ENCODE data around the gene XIRP1. TPM values are rescaled to one million over a fixed set of nuclear protein-coding genes. Genes with fewer than 3 reads are reported as not detected.

Gene XIRP1
- total RNA-seq, 1 experiment from 2014 or later, result not detected

DNA sequence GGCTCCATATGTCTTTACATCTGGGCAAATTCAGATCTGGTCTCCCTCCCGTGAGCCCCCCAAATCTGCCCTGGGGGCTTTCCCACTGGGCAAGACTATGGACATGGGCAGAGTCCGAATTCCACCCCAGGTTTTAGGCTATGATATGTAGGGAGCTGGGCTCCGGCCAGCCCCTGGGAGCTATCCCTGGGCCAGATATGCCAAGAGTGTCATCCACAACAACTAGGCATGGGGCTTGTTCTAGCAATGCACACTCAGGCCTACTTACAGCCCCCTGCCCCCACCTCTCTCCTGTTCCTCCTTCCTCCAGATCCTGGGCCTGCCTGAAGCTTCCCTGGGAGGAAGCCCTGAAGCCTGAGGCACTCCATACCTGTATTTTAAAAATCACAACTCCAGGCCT is 622 bp downstream of the XIRP1 start:
- no peaks in the 10 kb centered on the region for H3K27me3 ChIP-seq (ENCODE audit: low read length)
- H3K4me3 ChIP-seq (ENCODE audit: low read length), result no peak overlapping the region
- no peaks in the 10 kb centered on the region for H3K9me2 ChIP-seq (replicated peaks; ENCODE audit: insufficient read depth, low read length)
- no peak overlapping the region for H2AFZ ChIP-seq (ENCODE audit: low read length)
- no peaks in the 10 kb centered on the region for H4K20me1 ChIP-seq (ENCODE audit: insufficient read depth, low read depth, low read length)
- no peak overlapping the region for H3K4me2 ChIP-seq (ENCODE audit: low read depth, low read length, poor library complexity, severe bottlenecking)
- no peak overlapping the region for H3K27ac ChIP-seq (ENCODE audit: low read length)
- H3K79me2 ChIP-seq (ENCODE audit: low read length), result no peaks in the 10 kb centered on the region
- H3K9ac ChIP-seq (ENCODE audit: low read length), result no peak overlapping the region
- no peaks in the 10 kb centered on the region for H3K9me3 ChIP-seq (ENCODE audit: low read length)
- no peak for DNase-seq
- H3K4me1 ChIP-seq (ENCODE audit: low read length), result no peaks in the 10 kb centered on the region; the same call in 1 of the 2 replicates
- H3K36me3 ChIP-seq (ENCODE audit: insufficient read depth, low read length), result no peaks in the 10 kb centered on the region

DNA sequence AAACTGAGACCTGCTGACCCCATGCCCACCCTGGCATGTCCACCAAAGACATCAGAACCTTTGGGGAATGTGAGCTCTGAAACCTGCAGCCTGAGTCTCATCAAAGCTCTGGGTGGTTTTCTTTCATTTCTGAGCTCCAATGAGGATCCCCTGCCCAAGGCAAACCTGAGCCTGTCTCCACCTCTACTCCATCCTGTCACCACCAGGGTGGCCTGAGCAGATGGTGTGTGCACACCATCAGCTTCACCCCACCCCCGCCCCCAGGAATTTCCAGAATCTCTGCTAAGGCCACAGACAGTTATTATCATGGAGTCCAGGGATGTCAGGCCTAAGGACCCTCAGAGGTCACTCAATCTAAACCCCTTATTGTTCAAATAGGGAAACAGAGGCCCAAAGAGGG is 1.3 kb downstream of the XIRP1 start:
- Histone ChIP-seq H3K4me1 (ENCODE audit: low read length) (no peaks in the 10 kb centered on the region), H3K36me3 (ENCODE audit: insufficient read depth, low read length) (no peaks in the 10 kb centered on the region), H3K9ac (ENCODE audit: low read length) (no peak overlapping the region), H3K27ac (ENCODE audit: low read length) (no peak overlapping the region), H3K9me2 (replicated peaks; ENCODE audit: insufficient read depth, low read length) (no peaks in the 10 kb centered on the region), H3K4me2 (ENCODE audit: low read depth, low read length, poor library complexity, severe bottlenecking) (no peak overlapping the region), H2AFZ (ENCODE audit: low read length) (no peak overlapping the region), H3K9me3 (ENCODE audit: low read length) (no peaks in the 10 kb centered on the region), H3K4me3 (ENCODE audit: low read length) (no peak overlapping the region), H3K79me2 (ENCODE audit: low read length) (no peaks in the 10 kb centered on the region), H3K27me3 (ENCODE audit: low read length) (no peaks in the 10 kb centered on the region), H4K20me1 (ENCODE audit: insufficient read depth, low read depth, low read length) (no peaks in the 10 kb centered on the region)
- DNase-seq, result no peak

DNA sequence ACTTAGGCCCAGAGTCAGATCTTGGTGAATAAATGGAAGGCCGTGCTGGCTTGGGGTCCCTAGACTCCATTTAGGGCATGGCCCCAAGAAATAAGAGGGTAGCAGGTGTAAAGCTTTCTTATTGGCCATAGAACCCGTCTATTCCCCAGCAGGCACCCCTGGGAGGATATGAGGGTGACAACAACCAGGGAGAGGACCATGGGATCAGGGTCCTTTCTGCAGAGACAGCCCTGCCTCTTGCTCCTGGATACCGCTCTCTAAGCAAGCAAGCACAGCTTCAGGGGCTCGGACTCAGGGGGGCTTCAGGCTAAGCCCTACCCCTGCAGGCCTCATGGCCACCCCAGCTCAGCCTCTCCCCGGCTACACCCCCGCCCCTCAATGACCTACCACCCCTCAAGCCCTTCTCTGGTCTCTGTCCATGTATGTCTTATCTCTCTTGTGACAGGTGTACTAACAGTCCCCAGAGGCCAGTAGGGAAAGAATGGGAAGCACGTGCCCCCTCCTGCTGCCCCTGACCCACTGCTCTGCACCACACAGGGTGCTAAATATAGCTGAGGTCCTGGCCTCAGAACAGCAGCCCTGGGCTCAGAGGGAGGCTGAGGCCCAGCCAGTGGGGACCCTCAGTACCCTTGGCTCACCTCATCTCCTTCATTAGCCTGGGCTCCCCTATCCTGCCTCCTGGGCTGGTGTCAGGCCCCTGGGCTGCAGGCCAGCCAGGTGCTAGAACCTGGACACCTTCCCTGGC is 1.9 kb downstream of the XIRP1 start:
- Histone ChIP-seq H3K9ac (ENCODE audit: low read length) (no peak overlapping the region), H3K4me1 (ENCODE audit: low read length) (no peaks in the 10 kb centered on the region), H4K20me1 (ENCODE audit: insufficient read depth, low read depth, low read length) (no peaks in the 10 kb centered on the region), H3K36me3 (ENCODE audit: insufficient read depth, low read length) (no peaks in the 10 kb centered on the region), H3K9me3 (ENCODE audit: low read length) (no peaks in the 10 kb centered on the region), H3K4me2 (ENCODE audit: low read depth, low read length, poor library complexity, severe bottlenecking) (no peak overlapping the region), H3K27ac (ENCODE audit: low read length) (no peak overlapping the region), H3K4me3 (ENCODE audit: low read length) (no peak overlapping the region), H3K9me2 (replicated peaks; ENCODE audit: insufficient read depth, low read length) (no peaks in the 10 kb centered on the region), H3K27me3 (ENCODE audit: low read length) (no peaks in the 10 kb centered on the region), H3K79me2 (ENCODE audit: low read length) (no peaks in the 10 kb centered on the region), H2AFZ (ENCODE audit: low read length) (no peak overlapping the region)
- DNase-seq, result no peak

DNA sequence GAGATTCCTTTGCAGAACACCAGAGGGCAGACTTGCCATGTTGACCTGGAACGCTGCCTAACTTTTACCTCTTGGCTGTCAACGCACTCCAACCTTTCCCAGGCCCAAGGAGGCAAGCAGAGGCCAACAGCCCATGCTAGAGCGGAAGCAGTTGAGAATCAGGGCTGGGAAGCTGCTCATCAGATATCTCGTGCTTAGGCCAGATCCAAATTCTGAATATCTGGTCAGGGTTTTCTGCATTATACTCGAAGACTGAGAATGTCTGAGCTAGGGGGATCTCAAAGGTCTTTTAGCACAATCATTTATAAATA is 2.5 kb downstream of the XIRP1 start:
- Histone ChIP-seq H3K4me3 (ENCODE audit: low read length) (no peak overlapping the region), H2AFZ (ENCODE audit: low read length) (no peak overlapping the region), H3K9me3 (ENCODE audit: low read length) (no peaks in the 10 kb centered on the region), H3K79me2 (ENCODE audit: low read length) (no peaks in the 10 kb centered on the region), H3K9me2 (replicated peaks; ENCODE audit: insufficient read depth, low read length) (no peaks in the 10 kb centered on the region), H4K20me1 (ENCODE audit: insufficient read depth, low read depth, low read length) (0 out of 2 replicates have a peak, but pooled peaks cover 3% of the 10 kb centered on the region), H3K27ac (ENCODE audit: low read length) (no peak overlapping the region), H3K27me3 (ENCODE audit: low read length) (no peaks in the 10 kb centered on the region), H3K4me1 (ENCODE audit: low read length) (no peaks in the 10 kb centered on the region), H3K36me3 (ENCODE audit: insufficient read depth, low read length) (no peaks in the 10 kb centered on the region), H3K4me2 (ENCODE audit: low read depth, low read length, poor library complexity, severe bottlenecking) (no peak overlapping the region), H3K9ac (ENCODE audit: low read length) (no peak overlapping the region)
- DNase-seq, result peak; percentile 82

DNA sequence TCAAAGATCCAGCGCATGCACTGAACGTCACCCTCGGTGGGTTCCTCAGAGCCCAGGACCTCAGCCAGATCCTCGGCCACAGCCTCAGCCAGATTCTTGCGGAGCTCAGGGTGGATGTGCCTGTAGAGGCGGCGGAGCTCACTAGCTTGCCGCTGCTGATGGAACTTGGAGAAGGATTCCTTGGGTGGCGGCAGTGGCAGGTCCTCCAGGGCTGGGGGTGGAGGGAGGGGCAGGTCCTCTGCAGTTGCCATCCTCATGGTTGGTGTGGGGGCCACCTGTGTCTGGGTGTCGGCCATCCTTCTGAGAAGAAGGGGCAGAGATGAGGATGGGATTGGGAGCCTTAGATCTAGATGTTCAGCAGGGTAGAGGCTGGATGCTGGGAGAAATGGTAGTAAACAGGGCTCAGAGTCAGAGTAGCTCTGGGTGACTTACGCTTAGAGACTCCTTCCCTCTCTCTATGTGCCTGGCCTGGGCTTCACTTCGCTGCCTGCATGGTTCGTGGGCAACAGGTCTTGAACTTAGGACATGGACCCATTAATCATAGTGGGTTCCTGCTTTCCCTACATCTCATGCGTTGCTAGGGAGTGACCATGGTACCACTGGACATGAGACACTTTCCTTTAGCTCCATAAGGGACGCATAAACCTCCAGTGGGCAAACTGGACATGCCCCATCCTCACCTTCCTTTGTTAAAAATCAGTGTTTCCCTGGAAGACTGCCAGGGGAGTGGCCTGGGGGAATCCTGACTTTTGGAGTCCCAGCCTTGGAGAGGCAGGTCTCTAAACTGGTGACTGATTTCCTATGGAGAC is 3.0 kb downstream of the XIRP1 start:
- Histone ChIP-seq H3K4me2 (ENCODE audit: low read depth, low read length, poor library complexity, severe bottlenecking) (no peak overlapping the region), H2AFZ (ENCODE audit: low read length) (no peak overlapping the region), H3K36me3 (ENCODE audit: insufficient read depth, low read length) (no peaks in the 10 kb centered on the region), H3K9ac (ENCODE audit: low read length) (no peak overlapping the region), H3K9me2 (replicated peaks; ENCODE audit: insufficient read depth, low read length) (no peaks in the 10 kb centered on the region), H3K27ac (ENCODE audit: low read length) (no peak overlapping the region), H3K9me3 (ENCODE audit: low read length) (no peaks in the 10 kb centered on the region), H3K27me3 (ENCODE audit: low read length) (no peaks in the 10 kb centered on the region), H3K4me1 (ENCODE audit: low read length) (no peaks in the 10 kb centered on the region), H3K4me3 (ENCODE audit: low read length) (no peak overlapping the region), H3K79me2 (ENCODE audit: low read length) (no peaks in the 10 kb centered on the region), H4K20me1 (ENCODE audit: insufficient read depth, low read depth, low read length) (0 out of 2 replicates have a peak, but pooled peaks cover 4% of the 10 kb centered on the region)
- DNase-seq, result no peak

DNA sequence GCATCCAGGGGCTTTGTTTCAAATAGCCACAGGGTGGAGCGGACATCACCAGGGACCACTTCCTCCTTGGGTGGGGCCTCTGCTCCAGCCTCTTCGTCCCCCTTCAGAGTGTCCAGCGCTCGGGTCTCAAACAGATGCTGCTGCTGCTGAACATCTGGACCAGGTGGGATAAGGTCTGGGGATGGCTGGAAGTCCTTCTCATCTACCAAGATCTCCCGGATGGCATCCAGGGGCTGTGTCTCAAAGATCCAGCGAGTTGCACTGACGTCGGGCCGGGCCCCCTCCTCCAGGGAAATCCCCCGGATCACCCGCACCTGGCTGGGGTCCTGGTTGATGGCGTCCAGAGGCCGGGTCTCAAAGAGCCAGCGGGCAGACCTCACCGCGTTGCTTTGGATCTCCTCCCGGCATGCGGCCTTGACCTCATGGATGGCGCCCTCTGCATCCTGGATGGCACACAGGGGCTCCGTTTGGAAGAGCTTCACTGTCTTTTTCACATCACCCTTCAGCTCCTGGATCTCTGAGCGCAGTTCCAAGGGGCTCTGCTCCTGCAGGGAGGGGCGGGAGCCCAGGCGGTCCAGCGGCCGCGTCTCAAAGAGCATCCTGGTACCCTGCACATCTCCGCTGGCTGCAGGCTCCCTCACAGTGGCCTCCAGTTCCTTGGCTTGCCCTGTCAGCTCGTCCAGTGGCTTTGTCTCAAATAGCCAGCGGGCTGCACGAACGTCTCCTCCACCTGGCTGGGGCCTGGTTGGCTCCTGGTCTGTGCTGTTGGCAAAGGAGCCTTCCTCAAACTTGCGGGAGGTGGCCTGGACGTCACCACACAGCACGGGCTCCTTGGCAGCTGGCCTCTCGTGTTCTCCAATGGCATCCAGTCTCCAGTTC is 3.9 kb downstream of the XIRP1 start:
- H3K9ac ChIP-seq (ENCODE audit: low read length), result no peak overlapping the region
- H3K27ac ChIP-seq (ENCODE audit: low read length), result no peak overlapping the region
- H3K27me3 ChIP-seq (ENCODE audit: low read length), result no peaks in the 10 kb centered on the region
- no peak overlapping the region for H3K4me3 ChIP-seq (ENCODE audit: low read length)
- H3K36me3 ChIP-seq (ENCODE audit: insufficient read depth, low read length), result no peaks in the 10 kb centered on the region
- no peaks in the 10 kb centered on the region for H3K79me2 ChIP-seq (ENCODE audit: low read length)
- no peaks in the 10 kb centered on the region for H3K9me3 ChIP-seq (ENCODE audit: low read length)
- H3K4me2 ChIP-seq (ENCODE audit: low read depth, low read length, poor library complexity, severe bottlenecking), result no peak overlapping the region
- no peak overlapping the region for H2AFZ ChIP-seq (ENCODE audit: low read length)
- DNase-seq, result no peak
- 0 out of 2 replicates have a peak, but pooled peaks cover 4% of the 10 kb centered on the region for H4K20me1 ChIP-seq (ENCODE audit: insufficient read depth, low read depth, low read length)
- no peaks in the 10 kb centered on the region for H3K9me2 ChIP-seq (replicated peaks; ENCODE audit: insufficient read depth, low read length)
- H3K4me1 ChIP-seq (ENCODE audit: low read length), result no peaks in the 10 kb centered on the region

DNA sequence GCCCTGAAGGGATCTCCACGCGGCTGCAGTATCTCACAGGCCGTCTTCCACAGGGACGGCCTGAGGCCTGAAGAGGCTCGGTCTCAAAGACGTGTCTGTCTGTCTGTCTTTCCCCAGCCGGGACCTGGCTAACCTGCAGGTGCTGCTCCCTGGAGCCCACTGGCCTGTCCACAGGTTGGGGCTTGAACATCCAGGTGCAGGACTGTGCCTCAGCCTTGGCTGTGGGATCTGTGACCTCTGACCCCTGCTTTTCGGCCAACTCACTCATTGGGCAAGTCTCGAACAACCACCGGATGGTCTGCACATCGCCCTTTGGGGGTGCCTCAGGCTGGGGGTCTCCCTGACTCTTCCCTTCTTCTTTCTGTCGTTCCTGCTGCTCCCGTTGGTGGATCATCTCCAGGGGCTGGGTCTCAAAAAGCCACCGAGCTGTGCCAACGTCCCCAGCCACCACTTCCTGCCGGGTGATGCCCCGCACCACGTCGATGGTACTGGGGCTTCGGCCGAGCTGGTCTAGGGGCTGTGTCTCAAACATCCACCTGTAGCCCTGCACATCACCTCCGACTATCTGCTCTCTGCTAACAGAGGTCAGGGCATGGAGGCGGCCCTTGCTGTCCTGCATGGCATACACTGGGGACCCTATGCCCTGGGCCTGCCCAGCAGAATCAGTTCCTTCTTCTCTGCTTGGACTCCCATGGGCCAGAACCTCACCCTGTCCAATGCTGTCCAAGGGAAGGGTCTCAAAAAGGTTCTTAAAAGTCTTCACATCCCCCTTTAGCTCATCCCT is 4.8 kb downstream of the XIRP1 start:
- Histone ChIP-seq H4K20me1 (ENCODE audit: insufficient read depth, low read depth, low read length) (0 out of 2 replicates have a peak, but pooled peaks cover 4% of the 10 kb centered on the region), H3K27ac (ENCODE audit: low read length) (no peak overlapping the region), H2AFZ (ENCODE audit: low read length) (no peak overlapping the region), H3K27me3 (ENCODE audit: low read length) (no peaks in the 10 kb centered on the region), H3K79me2 (ENCODE audit: low read length) (no peaks in the 10 kb centered on the region), H3K9me3 (ENCODE audit: low read length) (no peaks in the 10 kb centered on the region), H3K4me1 (ENCODE audit: low read length) (no peaks in the 10 kb centered on the region), H3K4me3 (ENCODE audit: low read length) (no peak overlapping the region), H3K9ac (ENCODE audit: low read length) (no peak overlapping the region), H3K9me2 (replicated peaks; ENCODE audit: insufficient read depth, low read length) (no peaks in the 10 kb centered on the region), H3K4me2 (ENCODE audit: low read depth, low read length, poor library complexity, severe bottlenecking) (no peak overlapping the region), H3K36me3 (ENCODE audit: insufficient read depth, low read length) (no peaks in the 10 kb centered on the region)
- no peak for DNase-seq

All from Karpas-422 (cell line).